IMR-90 (cell line): ENCODE measurements around the gene CAMK2B. TPM values are rescaled to one million over a fixed set of nuclear protein-coding genes. Genes with fewer than 3 reads are reported as not detected.

Experiments
- ATAC-seq: fragments of 200-7000 bp; cut with Tn5 transposase; 2 replicates; pipeline ENCODE4 v1.9.1; 2020; ENCODE audit warnings: low read depth, mild to moderate bottlenecking, moderate library complexity
- BruUV-seq: library from RNA; stranded (reverse); fragments of 400-500 nt; replicated peaks from 2 replicates; lab custom pipeline; 2021; lab: Mats Ljungman, UMichigan
- CTCF ChIA-PET: fragments of 300-600 bp; formaldehyde crosslinking; extraction: SDS; loops from one replicate; lab custom pipeline; 2021; ENCODE audit warnings: antibody characterized with exemption; lab: Yijun Ruan, JAX
- POLR2A ChIA-PET: fragments of 300-600 bp; sonication (Branson Sonifier 250); formaldehyde crosslinking; loops from one replicate; lab custom pipeline; 2022; ENCODE audit warnings: antibody characterized with exemption; ENCODE audit not compliant: unreplicated experiment; lab: Charles Lee
- DNase-seq: peaks from one replicate; pipeline ENCODE4 v3.0.0; 2013
- H2AFZ ChIP-seq: replicated peaks from 2 replicates; pipeline ENCODE3; 2013; ENCODE audit warnings: low read length, mild to moderate bottlenecking; ENCODE audit not compliant: poor library complexity
- H2AK5ac ChIP-seq: 2 replicates; pipeline ENCODE4 v1.6.1; 2013; ENCODE audit warnings: low read depth, low read length, inconsistent platforms
- H2AK9ac ChIP-seq: replicated peaks from 2 replicates; pipeline ENCODE3; 2013; ENCODE audit warnings: mild to moderate bottlenecking, low read depth, low read length, moderate library complexity; ENCODE audit not compliant: poor library complexity
- H2BK120ac ChIP-seq: 2 replicates; pipeline ENCODE4 v1.6.1; 2013; ENCODE audit warnings: low read depth, low read length, inconsistent platforms
- H2BK15ac ChIP-seq: 3 replicates; pipeline ENCODE4 v1.6.1; 2013; ENCODE audit warnings: low read depth, low read length, inconsistent platforms
- H2BK20ac ChIP-seq: 2 replicates; pipeline ENCODE4 v1.6.1; 2013; ENCODE audit warnings: low read depth, mild to moderate bottlenecking, inconsistent platforms, low read length, moderate library complexity
- H2BK5ac ChIP-seq: 2 replicates; pipeline ENCODE4 v1.6.1; 2013; ENCODE audit warnings: mild to moderate bottlenecking, low read depth, low read length, inconsistent platforms; ENCODE audit not compliant: poor library complexity, severe bottlenecking
- H3K14ac ChIP-seq: replicated peaks from 2 replicates; pipeline ENCODE4 v1.6.1; 2013; ENCODE audit warnings: low read depth, low read length, inconsistent platforms
- H3K18ac ChIP-seq: 2 replicates; pipeline ENCODE4 v1.6.1; 2013; ENCODE audit warnings: low read depth, low read length, control low read depth
- H3K23ac ChIP-seq: 2 replicates; pipeline ENCODE4 v1.6.1; 2013; ENCODE audit warnings: low read depth, low read length, inconsistent platforms
- H3K27ac ChIP-seq: 2 replicates; pipeline ENCODE4 v1.5.1; 2013; ENCODE audit warnings: mild to moderate bottlenecking, control low read depth, low read length; ENCODE audit not compliant: insufficient read depth
- H3K27me3 ChIP-seq: 2 replicates; pipeline ENCODE4 v1.6.1; 2013; ENCODE audit warnings: low read length; ENCODE audit not compliant: control insufficient read depth, insufficient read depth
- H3K36me3 ChIP-seq: 2 replicates; pipeline ENCODE4 v1.6.1; 2013; ENCODE audit warnings: low read length, mixed read lengths; ENCODE audit not compliant: control insufficient read depth, insufficient read depth
- H3K4ac ChIP-seq: 2 replicates; pipeline ENCODE4 v1.6.1; 2013; ENCODE audit warnings: low read depth, low read length, inconsistent platforms
- H3K4me1 ChIP-seq: 2 replicates; pipeline ENCODE4 v1.6.1; 2013; ENCODE audit warnings: low read length, mixed read lengths; ENCODE audit not compliant: control insufficient read depth, insufficient read depth
- H3K4me2 ChIP-seq: 2 replicates; pipeline ENCODE4 v1.6.1; 2013; ENCODE audit warnings: low read depth, mild to moderate bottlenecking, control low read depth, low read length, moderate library complexity
- H3K4me3 ChIP-seq: 2 replicates; pipeline ENCODE4 v1.5.1; 2013; ENCODE audit warnings: low read depth, mild to moderate bottlenecking, control low read depth, low read length, moderate library complexity; ENCODE audit not compliant: insufficient read depth
- H3K56ac ChIP-seq: 2 replicates; pipeline ENCODE4 v1.6.1; 2013; ENCODE audit warnings: low read length, inconsistent platforms; ENCODE audit not compliant: insufficient read depth; ENCODE audit errors: extremely low read depth
- H3K79me1 ChIP-seq, 2 experiments: 2 replicates each; pipeline ENCODE4 v1.6.1; 2013; ENCODE audit warnings: low read length in 2 of 2, inconsistent platforms in 1 of 2, low read depth in 1 of 2
- H3K9ac ChIP-seq: 2 replicates; pipeline ENCODE4 v1.6.1; 2013; ENCODE audit warnings: low read depth, low read length, control low read depth
- H3K9me1 ChIP-seq: 2 replicates; pipeline ENCODE4 v1.6.1; 2013; ENCODE audit warnings: low read length, inconsistent platforms; ENCODE audit not compliant: insufficient read depth
- H3K9me3 ChIP-seq: 2 replicates; pipeline ENCODE4 v1.6.1; 2013; ENCODE audit warnings: low read length; ENCODE audit not compliant: control insufficient read depth, insufficient read depth
- H4K20me1 ChIP-seq: 2 replicates; pipeline ENCODE4 v1.6.1; 2013; ENCODE audit warnings: low read length, inconsistent platforms; ENCODE audit not compliant: insufficient read depth
- H4K5ac ChIP-seq: 2 replicates; pipeline ENCODE4 v1.6.1; 2013; ENCODE audit warnings: mild to moderate bottlenecking, low read depth, low read length, control low read depth
- H4K8ac ChIP-seq, 2 experiments: 2 replicates each; pipeline ENCODE4 v1.6.1; 2013; ENCODE audit warnings: low read depth in 2 of 2, low read length in 2 of 2, control low read depth in 1 of 2, inconsistent platforms in 1 of 2
- H4K91ac ChIP-seq: 2 replicates; pipeline ENCODE4 v1.6.1; 2013; ENCODE audit warnings: low read depth, low read length, inconsistent platforms; ENCODE audit not compliant: insufficient read depth
- BHLHE40 ChIP-seq: fragments of 150-350 bp; IDR thresholded peaks from 2 replicates; pipeline ENCODE4 v1.6.1; 2016; ENCODE audit warnings: mild to moderate bottlenecking, low read depth, low read length
- CEBPB ChIP-seq: IDR thresholded peaks from 2 replicates; pipeline ENCODE4 v1.6.1; 2012; ENCODE audit warnings: low read depth, low read length, improper control_type of control experiment
- CHD1 ChIP-seq: IDR thresholded peaks from 2 replicates; pipeline ENCODE4 v1.6.1; 2012; ENCODE audit warnings: low read depth, low read length, improper control_type of control experiment
- ELK1 ChIP-seq: fragments of 150-350 bp; IDR thresholded peaks from 2 replicates; pipeline ENCODE4 v1.6.1; 2016; ENCODE audit warnings: low read depth, mild to moderate bottlenecking, low read length, moderate library complexity, borderline replicate concordance
- FOS ChIP-seq: fragments of 150-350 bp; IDR thresholded peaks from 2 replicates; pipeline ENCODE4 v1.6.1; 2016; ENCODE audit warnings: low read depth, low read length
- MAFK ChIP-seq: IDR thresholded peaks from 2 replicates; pipeline ENCODE4 v1.6.1; 2012; ENCODE audit warnings: low read depth, low read length, improper control_type of control experiment
- MAZ ChIP-seq: IDR thresholded peaks from 2 replicates; pipeline ENCODE4 v1.6.1; 2012; ENCODE audit warnings: low read depth, mild to moderate bottlenecking, low read length, improper control_type of control experiment, moderate library complexity, borderline replicate concordance
- MXI1 ChIP-seq: IDR thresholded peaks from 2 replicates; pipeline ENCODE4 v1.6.1; 2012; ENCODE audit warnings: low read depth, mild to moderate bottlenecking, low read length, moderate library complexity, borderline replicate concordance
- NFE2L2 ChIP-seq: fragments of 150-350 bp; IDR thresholded peaks from 2 replicates; pipeline ENCODE4 v1.6.1; 2016; ENCODE audit warnings: low read depth, mild to moderate bottlenecking, low read length
- POLR2A ChIP-seq: IDR thresholded peaks from 2 replicates; pipeline ENCODE4 v1.6.1; 2012; ENCODE audit warnings: mild to moderate bottlenecking, low read depth, low read length
- RAD21 ChIP-seq: IDR thresholded peaks from 2 replicates; pipeline ENCODE4 v1.6.1; 2012; ENCODE audit warnings: low read length, improper control_type of control experiment
- RCOR1 ChIP-seq: IDR thresholded peaks from 2 replicates; pipeline ENCODE4 v1.6.1; 2012; ENCODE audit warnings: mild to moderate bottlenecking, low read length, improper control_type of control experiment; ENCODE audit not compliant: insufficient replicate concordance
- RFX5 ChIP-seq: IDR thresholded peaks from 2 replicates; pipeline ENCODE4 v1.8.0; 2012; ENCODE audit warnings: low read depth, mild to moderate bottlenecking, low read length, moderate library complexity
- SMC3 ChIP-seq: fragments of 150-350 bp; IDR thresholded peaks from 2 replicates; pipeline ENCODE4 v1.6.1; 2016; ENCODE audit warnings: low read depth, mild to moderate bottlenecking, antibody characterized with exemption, low read length, moderate library complexity
- WGBS, 2 experiments: methylation state at CpG; one replicate each; pipeline versions ENCODE4 v1.1.5 to v1.1.7; 2013; ENCODE audit warnings: missing lambda C conversion rate in 2 of 2; ENCODE audit not compliant: insufficient read length in 1 of 2; ENCODE audit errors: extremely low coverage in 2 of 2; 5-methylcytosine and 5-hydroxymethylcytosine counted together
- dilution Hi-C: fragments of 300-500 bp; cut with HindIII; formaldehyde crosslinking; loops from one replicate; pipeline ENCODE4 v1.14.3; 2018; ENCODE audit warnings: low sequenced_read_pairs; ENCODE audit not compliant: unreplicated experiment
- in situ Hi-C: fragments of 300-500 bp; cut with MboI; formaldehyde crosslinking; loops from 3 replicates; pipeline ENCODE4 v1.14.3; 2019; ENCODE audit warnings: low sequenced_read_pairs, inconsistent platforms, mixed read lengths
- intact Hi-C: fragments of 100-400 bp; cut with micrococcal nuclease; formaldehyde crosslinking; loops from 2 replicates; pipeline ENCODE4 v1.10.0; 2022
- polyA plus RNA-seq, 3 experiments: library from polyadenylated mRNA; depleted of rRNA; stranded (reverse); fragments of >200 nt; gene quantifications; 2 replicates each; pipeline ENCODE4 v1.2.3, GENCODE V29; 2012; ENCODE audit warnings: low replicate concordance in 1 of 3
- total RNA-seq: library from RNA; depleted of rRNA; stranded (reverse); fragments of >200 nt; gene quantifications from 2 replicates; pipeline ENCODE4 v1.2.3, GENCODE V29; 2012
- TF ChIP-seq, protein P1 (sequence below): conservative IDR thresholded peaks from 2 replicates; pipeline ENCODE4 v1.5.1; 2012; ENCODE audit warnings: mild to moderate bottlenecking, low read depth, low read length, improper control_type of control experiment
- TF ChIP-seq, protein P2 (sequence below): fragments of 150-350 bp; IDR thresholded peaks from 2 replicates; pipeline ENCODE4 v1.6.1; 2017; ENCODE audit warnings: mild to moderate bottlenecking, antibody characterized with exemption, low read length, low read depth

The CAMK2B gene
- total and polyA plus RNA-seq, 2 of the 4 experiments (the other 2 are of a cell fraction): 0.18 to 0.36 TPM

DNA sequence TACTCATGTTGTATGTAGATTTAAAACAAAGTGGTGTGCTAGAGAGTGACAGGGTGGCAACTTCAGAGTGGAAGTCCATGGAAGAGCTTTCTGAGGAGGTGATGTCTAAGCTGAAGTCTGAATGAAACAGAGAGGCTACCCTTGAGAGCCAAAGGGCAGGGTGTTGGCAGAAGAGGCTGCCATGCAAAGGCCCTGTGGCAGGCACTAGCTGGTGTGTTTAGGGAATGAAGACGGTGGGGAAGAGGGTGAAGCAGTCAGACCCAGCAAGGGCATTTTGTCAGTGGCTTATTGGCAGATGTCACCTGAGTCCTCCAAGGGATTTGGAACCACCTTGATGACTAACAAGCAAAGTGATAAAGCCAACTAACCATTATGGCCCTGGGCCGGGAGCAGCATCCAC is 3.7 kb upstream of the CAMK2B start:
- no peak for TF ChIP-seq MAFK
- no peak for TF ChIP-seq POLR2A
- no peak for TF ChIP-seq RCOR1
- no peak for TF ChIP-seq SMC3
- TF ChIP-seq RAD21: no peak
- no peak for TF ChIP-seq ELK1
- no peak for TF ChIP-seq MAZ
- TF ChIP-seq CHD1: no peak
- TF ChIP-seq, protein P1, sequence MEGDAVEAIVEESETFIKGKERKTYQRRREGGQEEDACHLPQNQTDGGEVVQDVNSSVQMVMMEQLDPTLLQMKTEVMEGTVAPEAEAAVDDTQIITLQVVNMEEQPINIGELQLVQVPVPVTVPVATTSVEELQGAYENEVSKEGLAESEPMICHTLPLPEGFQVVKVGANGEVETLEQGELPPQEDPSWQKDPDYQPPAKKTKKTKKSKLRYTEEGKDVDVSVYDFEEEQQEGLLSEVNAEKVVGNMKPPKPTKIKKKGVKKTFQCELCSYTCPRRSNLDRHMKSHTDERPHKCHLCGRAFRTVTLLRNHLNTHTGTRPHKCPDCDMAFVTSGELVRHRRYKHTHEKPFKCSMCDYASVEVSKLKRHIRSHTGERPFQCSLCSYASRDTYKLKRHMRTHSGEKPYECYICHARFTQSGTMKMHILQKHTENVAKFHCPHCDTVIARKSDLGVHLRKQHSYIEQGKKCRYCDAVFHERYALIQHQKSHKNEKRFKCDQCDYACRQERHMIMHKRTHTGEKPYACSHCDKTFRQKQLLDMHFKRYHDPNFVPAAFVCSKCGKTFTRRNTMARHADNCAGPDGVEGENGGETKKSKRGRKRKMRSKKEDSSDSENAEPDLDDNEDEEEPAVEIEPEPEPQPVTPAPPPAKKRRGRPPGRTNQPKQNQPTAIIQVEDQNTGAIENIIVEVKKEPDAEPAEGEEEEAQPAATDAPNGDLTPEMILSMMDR: no peak
- TF ChIP-seq NFE2L2: no peak
- TF ChIP-seq FOS: no peak
- TF ChIP-seq BHLHE40: no peak
- no peak for TF ChIP-seq RFX5
- no peak for TF ChIP-seq MXI1
- no peak for TF ChIP-seq CEBPB
- TF ChIP-seq, protein P2, sequence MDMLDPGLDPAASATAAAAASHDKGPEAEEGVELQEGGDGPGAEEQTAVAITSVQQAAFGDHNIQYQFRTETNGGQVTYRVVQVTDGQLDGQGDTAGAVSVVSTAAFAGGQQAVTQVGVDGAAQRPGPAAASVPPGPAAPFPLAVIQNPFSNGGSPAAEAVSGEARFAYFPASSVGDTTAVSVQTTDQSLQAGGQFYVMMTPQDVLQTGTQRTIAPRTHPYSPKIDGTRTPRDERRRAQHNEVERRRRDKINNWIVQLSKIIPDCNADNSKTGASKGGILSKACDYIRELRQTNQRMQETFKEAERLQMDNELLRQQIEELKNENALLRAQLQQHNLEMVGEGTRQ: no peak
- H3K27me3 ChIP-seq: peaks cover 31% of the 10 kb centered on the region
- H2BK120ac ChIP-seq: no peak overlapping the region
- no peak overlapping the region for H3K4me2 ChIP-seq
- no peak overlapping the region for H4K91ac ChIP-seq
- 100% methylated on average over 1 of the region's 2 CpGs; no CpG with 5 or more reads in 1 of the 2 experiments for whole genome bisulfite sequencing, 2 experiments
- DNase-seq (no peak), ATAC-seq (no peak)
- no peak overlapping the region for H3K56ac ChIP-seq
- no peak overlapping the region for H3K4me3 ChIP-seq
- H4K8ac ChIP-seq: no peak overlapping the region
- H3K36me3 ChIP-seq: no peaks in the 10 kb centered on the region
- POLR2A ChIA-PET: no interaction called here
- in situ Hi-C loops: no loop called here
- H3K23ac ChIP-seq: no peak overlapping the region
- H4K5ac ChIP-seq: no peak overlapping the region
- H4K20me1 ChIP-seq: no peaks in the 10 kb centered on the region
- no peak overlapping the region for H2BK20ac ChIP-seq
- no peaks in the 10 kb centered on the region for H3K9me1 ChIP-seq
- H2AK5ac ChIP-seq: no peak overlapping the region
- H2AFZ ChIP-seq: no peak overlapping the region
- H3K9ac ChIP-seq: no peak overlapping the region
- no peaks in the 10 kb centered on the region for H3K79me1 ChIP-seq
- BruUV-seq: no TSS peak
- no peaks in the 10 kb centered on the region; the same call in 1 of the 2 replicates for H3K4me1 ChIP-seq
- H3K4ac ChIP-seq: no peak overlapping the region
- H3K14ac ChIP-seq: no peak overlapping the region
- intact Hi-C loops: no loop called here
- CTCF ChIA-PET: no interaction called here
- H2AK9ac ChIP-seq: no peak overlapping the region
- H2BK15ac ChIP-seq: no peak overlapping the region
- no peaks in the 10 kb centered on the region for H3K9me3 ChIP-seq
- no peak overlapping the region for H3K18ac ChIP-seq
- dilution Hi-C loops: no loop called here
- no peak overlapping the region for H3K27ac ChIP-seq
- H2BK5ac ChIP-seq: no peak overlapping the region
